OCI-LY3 (cell line): Measurements from ENCODE around the gene GPR183.

Source experiments
- CTCF ChIP-seq: fragments of 200-600, 300-600 bp; sonication (generic); IDR thresholded peaks from 2 replicates; pipeline ENCODE4 v1.5.1; 2014; ENCODE audit warnings: antibody characterized with exemption, low read length, low read depth
- EZH2phosphoT487 ChIP-seq: fragments of 200-600 bp; shearing (Covaris generic); IDR thresholded peaks from 2 replicates; pipeline ENCODE4 v1.6.1; 2018; ENCODE audit warnings: antibody characterized with exemption, mixed run types, low read depth

GRCh38 chr13:99312493-99312883 lies 5.3 kb upstream of the GPR183 start:
- no peak for TF ChIP-seq CTCF
- no peak for TF ChIP-seq EZH2phosphoT487
